Right renal cortex interstitium (tissue), 3 donors: ENCODE results near the gene LGI2. TPM values are rescaled to one million over a fixed set of nuclear protein-coding genes. Genes with fewer than 3 reads are reported as not detected.
"Not testable (repeated sequence)": the region's sequence is repeated elsewhere in the genome, so short reads cannot be mapped to it uniquely, and the experiment has no call there.

Source experiments
- DNase-seq, 3 donors: peaks; one replicate each; pipeline ENCODE4 v3.0.0-alpha.2; 2013; ENCODE audit warnings: low read depth in 3 of 3, low spot score in 2 of 3
- polyA plus RNA-seq, 3 donors: library from polyadenylated mRNA; unstranded; fragments of 120-200 nt; gene quantifications; one replicate each; pipeline ENCODE4 v1.2.1, GENCODE V29; 2013; ENCODE audit not compliant: insufficient read length in 3 of 3

LGI2 gene
- polyA plus RNA-seq = 10 to 100 TPM; 26.2 to 35.5 (median 28.3) TPM

- DNase-seq = no peak
These were observed at the start of gene LGI2 for GRCh38 chr4:25030277-25031076. LGI2 (minus strand) TSS chr4:25030946; CDS start chr4:25030693, 253 bp downstream.

- no peak for DNase-seq
These were observed 47.8 kb upstream of the LGI2 start for GRCh38 chr4:25078523-25078922.

GRCh38 chr4:25076625-25077398 lies 46.1 kb upstream of the LGI2 start:
- no peak for DNase-seq

- DNase-seq = no peak
These were observed 45.1 kb upstream of the LGI2 start for GRCh38 chr4:25075851-25076250.

- DNase-seq = no peak
These were observed 44.4 kb upstream of the LGI2 start for GRCh38 chr4:25075129-25075528.

GRCh38 chr4:25070545-25070944 lies 39.8 kb upstream of the LGI2 start:
- no peak for DNase-seq

- no peak for DNase-seq
These were observed 38.3 kb upstream of the LGI2 start for GRCh38 chr4:25069014-25069413.

- no peak for DNase-seq
These were observed 37.6 kb upstream of the LGI2 start for GRCh38 chr4:25068386-25068785.

- DNase-seq = no peak
These were observed 35.3 kb upstream of the LGI2 start for GRCh38 chr4:25065932-25066590.

GRCh38 chr4:25065431-25065858 lies 34.7 kb upstream of the LGI2 start:
- DNase-seq = peak in 1 of 3 donors; percentile 78

- DNase-seq = not testable (repeated sequence)
These were observed 33.7 kb upstream of the LGI2 start for GRCh38 chr4:25064447-25064846.

- no peak for DNase-seq
These were observed 32.4 kb upstream of the LGI2 start for GRCh38 chr4:25063116-25063515.

GRCh38 chr4:25062098-25062497 lies 31.4 kb upstream of the LGI2 start:
- no peak for DNase-seq

- DNase-seq = no peak
These were observed 30.9 kb upstream of the LGI2 start for GRCh38 chr4:25061602-25062001.

GRCh38 chr4:25060963-25061340 lies 30.2 kb upstream of the LGI2 start:
- DNase-seq = no peak

GRCh38 chr4:25060241-25060962 lies 29.7 kb upstream of the LGI2 start:
- DNase-seq = no peak

GRCh38 chr4:25059791-25060190 lies 29.0 kb upstream of the LGI2 start:
- no peak for DNase-seq

GRCh38 chr4:25058796-25059195 lies 28.1 kb upstream of the LGI2 start:
- no peak for DNase-seq

GRCh38 chr4:25057299-25057698 lies 26.6 kb upstream of the LGI2 start:
- no peak for DNase-seq

- DNase-seq = not testable (repeated sequence)
These were observed 21.3 kb upstream of the LGI2 start for GRCh38 chr4:25052037-25052436.

- no peak for DNase-seq
These were observed 20.8 kb upstream of the LGI2 start for GRCh38 chr4:25051534-25051933.
